Vagina (tissue), 2 donors: ENCODE measurements around the gene CADPS. TPM values are rescaled to one million over a fixed set of nuclear protein-coding genes. Genes with fewer than 3 reads are reported as not detected.

Experiments
- DNase-seq, 2 donors: peaks; one replicate each; pipeline ENCODE4 v3.0.0-alpha.2; 2017; ENCODE audit errors: extremely low spot score in 2 of 2
- H3K27ac ChIP-seq: fragments of 200-600 bp; sonication (generic); one replicate; pipeline ENCODE4 v1.5.1; 2019
- H3K27me3 ChIP-seq: fragments of 200-600 bp; sonication (generic); one replicate; pipeline ENCODE4 v1.5.1; 2019
- H3K36me3 ChIP-seq, 2 donors: fragments of 200-600 bp; sonication (generic); one replicate each; pipeline ENCODE4 v1.5.1; 2017 to 2019
- H3K4me1 ChIP-seq: fragments of 200-600 bp; sonication (generic); one replicate; pipeline ENCODE4 v1.5.1; 2019
- H3K4me3 ChIP-seq, 2 donors: fragments of 200-600 bp; sonication (generic); 1 replicate in 1 of 2; 2 replicates in 1 of 2; pipeline ENCODE4 v1.5.1; 2016 to 2019
- H3K9me3 ChIP-seq: fragments of 200-600 bp; sonication (generic); one replicate; pipeline ENCODE4 v1.5.1; 2019
- POLR2A ChIP-seq, 2 donors: fragments of 450-650 bp; IDR thresholded peaks; one replicate each; pipeline ENCODE4 v1.6.1; 2017; ENCODE audit warnings: antibody characterized with exemption in 2 of 2, mild to moderate bottlenecking in 2 of 2, moderate library complexity in 2 of 2
- POLR2AphosphoS5 ChIP-seq, 2 donors: sonication (generic); formaldehyde crosslinking; IDR thresholded peaks; one replicate each; pipeline ENCODE4 v1.9.0; 2017; ENCODE audit warnings: antibody characterized with exemption in 2 of 2, mild to moderate bottlenecking in 2 of 2, low read depth in 1 of 2; ENCODE audit not compliant: insufficient read depth in 1 of 2
- intact Hi-C: fragments of 100-400 bp; cut with DNase I; formaldehyde crosslinking; loops from one replicate; pipeline ENCODE4 v1.15.1; 2023
- total RNA-seq: library from RNA; depleted of rRNA; stranded (reverse); fragments of >200 nt; gene quantifications from one replicate; pipeline ENCODE4 v1.2.3, GENCODE V29; 2016
- TF ChIP-seq, protein P1 (sequence below), 3 experiments: fragments of 450-650 bp in 2 of 3; fragments of 200-600 bp in 1 of 3; sonication (generic) in 1 of 3; IDR thresholded peaks; one replicate each; pipeline ENCODE4 v1.5.1; 2017 to 2019; ENCODE audit warnings: antibody characterized with exemption in 3 of 3, mild to moderate bottlenecking in 2 of 3, moderate library complexity in 2 of 3

CADPS gene
- total RNA-seq, 1 donor from 2014 or later: 12.8 TPM

DNA sequence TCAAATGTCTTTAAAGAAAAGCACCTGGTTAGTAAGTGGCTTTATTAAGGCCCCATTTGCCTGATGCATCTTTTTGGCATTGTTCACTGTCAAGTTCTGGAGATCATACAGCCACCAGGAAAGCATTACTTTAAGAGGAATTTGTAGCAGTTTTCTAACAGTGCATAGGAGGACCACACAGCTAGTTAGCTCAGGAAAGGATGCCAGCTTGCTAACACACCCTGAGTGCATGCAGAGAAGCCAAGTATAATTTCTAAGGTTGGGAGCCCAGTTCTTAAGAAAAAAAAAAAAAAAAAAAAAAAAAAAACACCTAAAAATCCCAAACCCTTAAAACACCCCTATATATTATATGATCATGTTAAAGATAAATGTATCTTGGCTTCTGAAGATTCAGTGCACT is 399.9 kb downstream of the CADPS start:
- no peak overlapping the region for H3K4me3 ChIP-seq

DNA sequence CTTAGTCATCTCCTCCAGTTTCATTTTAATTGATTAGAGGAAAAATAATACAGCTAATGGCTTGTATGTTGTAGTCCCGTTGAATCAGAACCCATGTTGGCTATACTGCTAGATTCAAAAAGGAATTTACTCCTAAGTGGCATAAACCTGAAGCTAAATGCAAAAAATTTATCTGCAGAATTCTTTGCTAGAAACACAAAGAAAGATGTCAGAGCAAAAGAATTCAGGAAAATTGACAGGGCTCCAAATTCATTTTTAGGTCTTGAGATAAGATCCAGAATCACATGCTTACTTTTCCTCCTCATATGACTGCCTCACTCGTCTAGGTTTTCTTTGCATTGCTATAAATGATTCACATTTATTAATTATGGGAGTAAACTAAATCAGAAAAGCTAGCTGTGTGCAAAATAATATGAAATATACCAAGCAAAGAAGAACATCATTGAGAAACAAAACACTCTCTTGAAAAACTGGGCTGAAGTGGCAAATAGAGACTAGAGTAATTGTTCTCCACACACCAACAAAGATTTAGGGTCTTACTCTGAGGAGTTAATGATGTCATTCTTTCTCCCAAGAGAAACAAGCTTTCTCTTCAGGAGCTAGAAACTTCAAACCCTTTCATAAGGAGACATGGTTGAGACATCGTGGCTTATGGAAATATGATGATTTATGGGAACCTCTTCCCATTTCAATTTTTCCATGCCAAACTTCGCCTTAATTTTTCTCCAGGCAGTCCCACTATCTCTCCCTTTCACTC is 407.1 kb downstream of the CADPS start:
- Histone ChIP-seq H3K27me3 (no peaks in the 10 kb centered on the region), H3K9me3 (no peaks in the 10 kb centered on the region), H3K4me3 (no peak overlapping the region), H3K27ac (no peak overlapping the region), H3K4me1 (no peaks in the 10 kb centered on the region), H3K36me3 (no peaks in the 10 kb centered on the region)
- DNase-seq: no peak
- intact Hi-C loops: no loop called here
- TF ChIP-seq, protein P1, sequence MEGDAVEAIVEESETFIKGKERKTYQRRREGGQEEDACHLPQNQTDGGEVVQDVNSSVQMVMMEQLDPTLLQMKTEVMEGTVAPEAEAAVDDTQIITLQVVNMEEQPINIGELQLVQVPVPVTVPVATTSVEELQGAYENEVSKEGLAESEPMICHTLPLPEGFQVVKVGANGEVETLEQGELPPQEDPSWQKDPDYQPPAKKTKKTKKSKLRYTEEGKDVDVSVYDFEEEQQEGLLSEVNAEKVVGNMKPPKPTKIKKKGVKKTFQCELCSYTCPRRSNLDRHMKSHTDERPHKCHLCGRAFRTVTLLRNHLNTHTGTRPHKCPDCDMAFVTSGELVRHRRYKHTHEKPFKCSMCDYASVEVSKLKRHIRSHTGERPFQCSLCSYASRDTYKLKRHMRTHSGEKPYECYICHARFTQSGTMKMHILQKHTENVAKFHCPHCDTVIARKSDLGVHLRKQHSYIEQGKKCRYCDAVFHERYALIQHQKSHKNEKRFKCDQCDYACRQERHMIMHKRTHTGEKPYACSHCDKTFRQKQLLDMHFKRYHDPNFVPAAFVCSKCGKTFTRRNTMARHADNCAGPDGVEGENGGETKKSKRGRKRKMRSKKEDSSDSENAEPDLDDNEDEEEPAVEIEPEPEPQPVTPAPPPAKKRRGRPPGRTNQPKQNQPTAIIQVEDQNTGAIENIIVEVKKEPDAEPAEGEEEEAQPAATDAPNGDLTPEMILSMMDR (IDR thresholded peaks at IDR 0.05): no peak
- TF ChIP-seq POLR2A (IDR thresholded peaks at IDR 0.05) (no peak), POLR2AphosphoS5 (IDR thresholded peaks at IDR 0.05; ENCODE audit: insufficient read depth in 1 of 2, low read depth in 1 of 2) (no peak)

More for the DNA sequence above, 399.9 kb downstream of the CADPS start:
- H3K9me3 ChIP-seq: no peaks in the 10 kb centered on the region
- intact Hi-C loops: no loop called here
- TF ChIP-seq, protein P1 (IDR thresholded peaks at IDR 0.05): no peak
- TF ChIP-seq POLR2AphosphoS5 (IDR thresholded peaks at IDR 0.05; ENCODE audit: insufficient read depth in 1 of 2, low read depth in 1 of 2): no peak
- TF ChIP-seq POLR2A (IDR thresholded peaks at IDR 0.05): no peak
- H3K27me3 ChIP-seq: no peaks in the 10 kb centered on the region
- DNase-seq: no peak
- no peaks in the 10 kb centered on the region for H3K36me3 ChIP-seq
- H3K4me1 ChIP-seq: no peaks in the 10 kb centered on the region
- no peak overlapping the region for H3K27ac ChIP-seq

DNA sequence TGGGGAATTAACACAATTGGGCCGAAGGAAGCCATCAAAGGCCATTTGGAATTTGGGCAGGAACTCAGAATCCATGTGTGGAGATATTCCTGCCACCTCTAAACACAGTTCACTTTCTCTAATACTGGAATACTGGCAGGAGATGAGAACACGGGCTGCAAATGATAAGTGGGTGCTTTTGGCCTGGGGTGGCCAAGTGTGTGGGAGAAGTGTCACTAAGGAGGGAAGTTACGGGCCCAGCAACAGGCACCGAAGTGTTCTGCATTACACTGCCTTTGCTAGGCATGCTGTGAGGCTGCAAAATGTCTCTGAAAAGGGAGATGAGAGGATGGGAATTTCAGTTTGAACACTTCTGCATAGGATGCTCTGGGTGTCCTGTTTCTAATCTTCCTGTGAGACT is 412.4 kb downstream of the CADPS start:
- Histone ChIP-seq H3K27ac (no peak overlapping the region), H3K4me1 (no peaks in the 10 kb centered on the region), H3K36me3 (no peaks in the 10 kb centered on the region), H3K27me3 (no peaks in the 10 kb centered on the region), H3K4me3 (no peak overlapping the region), H3K9me3 (no peaks in the 10 kb centered on the region)
- no peak for DNase-seq
- TF ChIP-seq, protein P1 (IDR thresholded peaks at IDR 0.05): no peak
- no peak for TF ChIP-seq POLR2A (IDR thresholded peaks at IDR 0.05)
- no peak for TF ChIP-seq POLR2AphosphoS5 (IDR thresholded peaks at IDR 0.05; ENCODE audit: insufficient read depth in 1 of 2, low read depth in 1 of 2)
- intact Hi-C loops: no loop called here

DNA sequence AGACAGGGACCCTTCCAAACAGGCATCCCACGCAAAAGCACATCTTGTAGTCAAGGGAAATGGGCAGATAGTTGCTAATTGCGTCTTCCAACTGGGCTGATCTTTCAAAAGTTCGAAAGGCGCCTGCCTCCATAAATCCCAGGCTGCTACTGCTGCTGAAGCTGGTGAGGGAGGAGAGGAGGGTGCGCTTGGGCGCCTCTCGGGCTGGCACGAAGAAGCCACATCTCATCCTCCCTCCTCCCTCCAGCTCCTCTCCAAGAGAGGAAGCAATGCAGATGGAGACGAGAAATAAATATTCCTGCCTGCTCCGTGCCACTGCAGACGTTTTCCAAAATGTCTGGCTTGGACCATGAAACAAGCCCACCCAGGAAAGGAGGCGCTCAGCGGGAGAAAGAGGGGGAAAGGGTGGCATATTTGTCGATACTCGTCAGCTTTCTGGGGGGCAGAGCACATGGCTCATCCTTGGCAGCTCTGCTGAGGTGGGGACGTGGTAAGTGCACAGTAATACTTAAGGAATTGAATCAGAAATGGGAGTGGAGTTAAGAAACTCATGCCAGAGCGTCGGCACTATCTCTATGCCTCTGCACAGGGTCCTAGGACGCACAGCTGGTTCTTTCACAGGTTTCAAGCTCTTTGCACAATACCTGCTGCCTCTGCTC is 413.0 kb downstream of the CADPS start:
- no peak overlapping the region for H3K27ac ChIP-seq
- no peaks in the 10 kb centered on the region for H3K36me3 ChIP-seq
- H3K4me3 ChIP-seq: no peak overlapping the region
- no peak for DNase-seq
- no peaks in the 10 kb centered on the region for H3K9me3 ChIP-seq
- H3K4me1 ChIP-seq: no peaks in the 10 kb centered on the region
- intact Hi-C loops: no loop called here
- TF ChIP-seq POLR2AphosphoS5 (IDR thresholded peaks at IDR 0.05; ENCODE audit: insufficient read depth in 1 of 2, low read depth in 1 of 2) (no peak), POLR2A (IDR thresholded peaks at IDR 0.05) (no peak)
- TF ChIP-seq, protein P1 (IDR thresholded peaks at IDR 0.05): no peak
- no peaks in the 10 kb centered on the region for H3K27me3 ChIP-seq

DNA sequence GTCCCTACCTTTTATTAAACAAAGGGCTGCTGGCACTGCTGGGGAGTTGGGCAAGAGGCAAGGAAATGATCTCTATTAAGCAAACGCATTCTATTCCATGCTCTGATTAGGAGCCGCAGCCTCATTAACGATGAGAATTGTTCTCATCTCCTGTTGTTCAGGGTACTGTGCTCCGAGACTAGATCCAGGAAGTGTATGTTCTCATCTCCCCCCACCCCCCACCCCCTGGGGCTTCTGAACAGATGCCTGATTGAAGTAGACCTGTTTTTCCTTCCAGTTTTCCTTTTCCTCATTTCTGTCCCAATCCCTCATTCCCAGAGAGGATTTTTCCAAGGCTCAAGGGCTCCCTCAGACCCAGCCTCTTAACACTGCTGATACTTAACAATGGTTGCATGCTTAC is 420.3 kb downstream of the CADPS start:
- no peak for DNase-seq
- TF ChIP-seq, protein P1 (IDR thresholded peaks at IDR 0.05): no peak
- TF ChIP-seq POLR2A (IDR thresholded peaks at IDR 0.05) (no peak), POLR2AphosphoS5 (IDR thresholded peaks at IDR 0.05; ENCODE audit: insufficient read depth in 1 of 2, low read depth in 1 of 2) (no peak)
- H3K27ac ChIP-seq: no peak overlapping the region
- intact Hi-C loops: no loop called here
- H3K4me3 ChIP-seq: no peak overlapping the region
- no peaks in the 10 kb centered on the region for H3K4me1 ChIP-seq
- H3K9me3 ChIP-seq: no peaks in the 10 kb centered on the region
- no peaks in the 10 kb centered on the region for H3K36me3 ChIP-seq
- H3K27me3 ChIP-seq: no peaks in the 10 kb centered on the region
